Measurements from ENCODE around the gene NR4A3. TPM values are rescaled to one million over a fixed set of nuclear protein-coding genes. Genes with fewer than 3 reads are reported as not detected.

Gene NR4A3
- total and polyA plus RNA-seq, 2 experiments from 2014 or later = 0.10 to 0.17 TPM

DNA sequence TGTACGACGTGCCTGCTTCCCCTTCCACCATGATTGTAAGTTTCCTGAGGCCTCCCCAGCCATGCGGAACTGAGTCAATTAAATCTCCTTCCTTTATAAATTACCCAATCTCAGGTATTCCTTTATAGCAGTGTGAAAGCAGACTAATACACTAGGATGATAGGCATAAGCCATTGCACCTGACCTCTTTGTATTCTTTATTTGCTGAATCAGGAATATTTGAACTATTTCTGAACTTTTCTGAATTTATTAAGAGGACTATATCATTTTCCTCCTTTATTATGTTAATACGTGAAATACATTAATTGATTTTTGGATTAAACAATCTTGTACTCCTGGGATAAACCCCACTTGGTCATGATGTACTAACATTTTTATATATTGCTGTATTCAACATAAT is 28.2 kb upstream of the NR4A3 start (continued):
- TF ChIP-seq, protein P1, sequence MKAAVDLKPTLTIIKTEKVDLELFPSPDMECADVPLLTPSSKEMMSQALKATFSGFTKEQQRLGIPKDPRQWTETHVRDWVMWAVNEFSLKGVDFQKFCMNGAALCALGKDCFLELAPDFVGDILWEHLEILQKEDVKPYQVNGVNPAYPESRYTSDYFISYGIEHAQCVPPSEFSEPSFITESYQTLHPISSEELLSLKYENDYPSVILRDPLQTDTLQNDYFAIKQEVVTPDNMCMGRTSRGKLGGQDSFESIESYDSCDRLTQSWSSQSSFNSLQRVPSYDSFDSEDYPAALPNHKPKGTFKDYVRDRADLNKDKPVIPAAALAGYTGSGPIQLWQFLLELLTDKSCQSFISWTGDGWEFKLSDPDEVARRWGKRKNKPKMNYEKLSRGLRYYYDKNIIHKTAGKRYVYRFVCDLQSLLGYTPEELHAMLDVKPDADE (IDR thresholded peaks at IDR 0.05) = no peak
- TF ChIP-seq STAT1 (IDR thresholded peaks at IDR 0.05; ENCODE audit: unreplicated experiment) = no peak

- Histone ChIP-seq H3K27me3 (ENCODE audit: insufficient read depth) (no peaks in the 10 kb centered on the region), H3K9me2 (ENCODE audit: insufficient read depth) (no peaks in the 10 kb centered on the region), H3K36me3 (ENCODE audit: insufficient read depth) (no peaks in the 10 kb centered on the region), H3K4me1 (ENCODE audit: insufficient read depth) (no peaks in the 10 kb centered on the region), H3K4me3 (no peak overlapping the region), H3K79me2 (replicated peaks; ENCODE audit: insufficient read depth) (no peaks in the 10 kb centered on the region), H3F3A (replicated peaks; ENCODE audit: low read depth) (no peaks in the 10 kb centered on the region), H3K4me2 (no peak overlapping the region), H3K27ac (ENCODE audit: low read depth) (no peak overlapping the region), H2AFZ (no peak overlapping the region), H4K20me1 (replicated peaks; ENCODE audit: insufficient read depth) (no peaks in the 10 kb centered on the region)
- no peak for DNase-seq (ENCODE audit: low spot score)
- Mint-ChIP-seq H3K9me3 (no peaks in the 10 kb centered on the region), H3K27me3 (ENCODE audit: insufficient read depth, low read depth, poor library complexity) (peaks cover 2% of the 10 kb centered on the region), H3K36me3 (ENCODE audit: low read depth) (no peaks in the 10 kb centered on the region), H3K4me1 (peaks cover 2% of the 10 kb centered on the region; the same call in 1 of the 3 replicates), H3K4me3 (no peak overlapping the region), H3K27ac (no peak overlapping the region)
- no peak for ATAC-seq
- TF ChIP-seq ZNF114 (CRISPR knock-in tag; IDR thresholded peaks at IDR 0.05) (no peak), EZH2 (IDR thresholded peaks at IDR 0.05; ENCODE audit: low read depth, unreplicated experiment) (no peak), ZNF331 (CRISPR knock-in tag; IDR thresholded peaks at IDR 0.05; ENCODE audit: low read depth) (no peak), ZNF462 (CRISPR knock-in tag; IDR thresholded peaks at IDR 0.05) (no peak), EZH2phosphoT487 (IDR thresholded peaks at IDR 0.05; ENCODE audit: unreplicated experiment) (no peak), JUNB (IDR thresholded peaks at IDR 0.05; ENCODE audit: unreplicated experiment) (no peak), POLR2AphosphoS5 (IDR thresholded peaks at IDR 0.05; ENCODE audit: low read depth) (no peak), NANOG (IDR thresholded peaks at IDR 0.05; ENCODE audit: borderline replicate concordance) (no peak)
- TF ChIP-seq, protein P2, sequence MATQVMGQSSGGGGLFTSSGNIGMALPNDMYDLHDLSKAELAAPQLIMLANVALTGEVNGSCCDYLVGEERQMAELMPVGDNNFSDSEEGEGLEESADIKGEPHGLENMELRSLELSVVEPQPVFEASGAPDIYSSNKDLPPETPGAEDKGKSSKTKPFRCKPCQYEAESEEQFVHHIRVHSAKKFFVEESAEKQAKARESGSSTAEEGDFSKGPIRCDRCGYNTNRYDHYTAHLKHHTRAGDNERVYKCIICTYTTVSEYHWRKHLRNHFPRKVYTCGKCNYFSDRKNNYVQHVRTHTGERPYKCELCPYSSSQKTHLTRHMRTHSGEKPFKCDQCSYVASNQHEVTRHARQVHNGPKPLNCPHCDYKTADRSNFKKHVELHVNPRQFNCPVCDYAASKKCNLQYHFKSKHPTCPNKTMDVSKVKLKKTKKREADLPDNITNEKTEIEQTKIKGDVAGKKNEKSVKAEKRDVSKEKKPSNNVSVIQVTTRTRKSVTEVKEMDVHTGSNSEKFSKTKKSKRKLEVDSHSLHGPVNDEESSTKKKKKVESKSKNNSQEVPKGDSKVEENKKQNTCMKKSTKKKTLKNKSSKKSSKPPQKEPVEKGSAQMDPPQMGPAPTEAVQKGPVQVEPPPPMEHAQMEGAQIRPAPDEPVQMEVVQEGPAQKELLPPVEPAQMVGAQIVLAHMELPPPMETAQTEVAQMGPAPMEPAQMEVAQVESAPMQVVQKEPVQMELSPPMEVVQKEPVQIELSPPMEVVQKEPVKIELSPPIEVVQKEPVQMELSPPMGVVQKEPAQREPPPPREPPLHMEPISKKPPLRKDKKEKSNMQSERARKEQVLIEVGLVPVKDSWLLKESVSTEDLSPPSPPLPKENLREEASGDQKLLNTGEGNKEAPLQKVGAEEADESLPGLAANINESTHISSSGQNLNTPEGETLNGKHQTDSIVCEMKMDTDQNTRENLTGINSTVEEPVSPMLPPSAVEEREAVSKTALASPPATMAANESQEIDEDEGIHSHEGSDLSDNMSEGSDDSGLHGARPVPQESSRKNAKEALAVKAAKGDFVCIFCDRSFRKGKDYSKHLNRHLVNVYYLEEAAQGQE (IDR thresholded peaks at IDR 0.05; ENCODE audit: unreplicated experiment) = no peak
- TF ChIP-seq, protein P1 (IDR thresholded peaks at IDR 0.05) = no peak
Observed at GRCh38 chr9:99796231-99796630, 25.5 kb upstream of the NR4A3 start.

Measured in GM23338 (cell line).